OCI-LY3 (cell line): ENCODE data around the gene OR52N4.

Source experiments
- EZH2phosphoT487 ChIP-seq: fragments of 200-600 bp; shearing (Covaris generic); IDR thresholded peaks from 2 replicates; pipeline ENCODE4 v1.6.1; 2018; ENCODE audit warnings: antibody characterized with exemption, mixed run types, low read depth
- TF ChIP-seq, protein P1 (sequence below): fragments of 200-600, 300-600 bp; sonication (generic); IDR thresholded peaks from 2 replicates; pipeline ENCODE4 v1.5.1; 2014; ENCODE audit warnings: antibody characterized with exemption, low read length, low read depth

DNA sequence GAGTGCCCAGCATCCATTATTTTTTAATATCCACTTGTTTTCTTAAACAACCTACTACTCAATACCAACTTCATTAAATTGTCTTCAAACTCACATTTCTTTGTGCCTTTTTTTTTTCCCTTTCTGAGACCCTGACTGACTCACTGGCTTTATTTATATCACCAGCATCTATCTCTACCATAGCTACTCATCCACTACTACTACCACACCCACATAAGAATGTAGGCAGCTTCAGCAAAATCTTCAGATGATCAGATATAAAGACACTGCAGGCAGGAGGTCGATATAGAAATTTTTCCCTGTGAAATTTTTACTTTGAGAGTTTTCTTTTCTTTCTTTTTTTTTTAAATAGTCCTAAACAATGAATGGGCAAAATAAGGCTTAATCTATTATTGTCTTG is 15.6 kb upstream of the OR52N4 start:
- no peak for TF ChIP-seq EZH2phosphoT487
- TF ChIP-seq, protein P1, sequence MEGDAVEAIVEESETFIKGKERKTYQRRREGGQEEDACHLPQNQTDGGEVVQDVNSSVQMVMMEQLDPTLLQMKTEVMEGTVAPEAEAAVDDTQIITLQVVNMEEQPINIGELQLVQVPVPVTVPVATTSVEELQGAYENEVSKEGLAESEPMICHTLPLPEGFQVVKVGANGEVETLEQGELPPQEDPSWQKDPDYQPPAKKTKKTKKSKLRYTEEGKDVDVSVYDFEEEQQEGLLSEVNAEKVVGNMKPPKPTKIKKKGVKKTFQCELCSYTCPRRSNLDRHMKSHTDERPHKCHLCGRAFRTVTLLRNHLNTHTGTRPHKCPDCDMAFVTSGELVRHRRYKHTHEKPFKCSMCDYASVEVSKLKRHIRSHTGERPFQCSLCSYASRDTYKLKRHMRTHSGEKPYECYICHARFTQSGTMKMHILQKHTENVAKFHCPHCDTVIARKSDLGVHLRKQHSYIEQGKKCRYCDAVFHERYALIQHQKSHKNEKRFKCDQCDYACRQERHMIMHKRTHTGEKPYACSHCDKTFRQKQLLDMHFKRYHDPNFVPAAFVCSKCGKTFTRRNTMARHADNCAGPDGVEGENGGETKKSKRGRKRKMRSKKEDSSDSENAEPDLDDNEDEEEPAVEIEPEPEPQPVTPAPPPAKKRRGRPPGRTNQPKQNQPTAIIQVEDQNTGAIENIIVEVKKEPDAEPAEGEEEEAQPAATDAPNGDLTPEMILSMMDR, result no peak
